HepG2 (cell line): ENCODE measurements around the gene ARL6IP4. TPM values are rescaled to one million over a fixed set of nuclear protein-coding genes. Genes with fewer than 3 reads are reported as not detected.

Experiments used
- AHR ChIP-seq: IDR thresholded peaks from 2 replicates; pipeline ENCODE4 v1.6.1; 2018; ENCODE audit warnings: missing genetic modification reagents, missing compliant biosample characterization
- ELF1 ChIP-seq: sonication (generic); formaldehyde crosslinking; IDR thresholded peaks from 2 replicates; pipeline ENCODE4 v1.4.0; 2020; ENCODE audit warnings: missing genetic modification reagents
- HMG20A ChIP-seq: IDR thresholded peaks from 2 replicates; pipeline ENCODE4 v1.6.1; 2016; ENCODE audit warnings: borderline replicate concordance
- KDM6A ChIP-seq: IDR thresholded peaks from 2 replicates; pipeline ENCODE4 v1.6.1; 2016; ENCODE audit warnings: low read depth
- MAX ChIP-seq: IDR thresholded peaks from 2 replicates; pipeline ENCODE4 v1.6.1; 2012; ENCODE audit warnings: inconsistent platforms
- RXRA ChIP-seq: sonication (generic); formaldehyde crosslinking; IDR thresholded peaks from 2 replicates; pipeline ENCODE4 v1.5.1; 2020; ENCODE audit warnings: missing genetic modification reagents
- SKI ChIP-seq: fragments of 450-650 bp; IDR thresholded peaks from one replicate; pipeline ENCODE4 v1.6.1; 2018; ENCODE audit warnings: mild to moderate bottlenecking; ENCODE audit not compliant: partially characterized antibody
- THRA ChIP-seq: sonication (generic); formaldehyde crosslinking; IDR thresholded peaks from 2 replicates; pipeline ENCODE4 v1.4.0; 2020; ENCODE audit warnings: missing genetic modification reagents, borderline replicate concordance
- ZFP62 ChIP-seq: sonication (generic); formaldehyde crosslinking; IDR thresholded peaks from 2 replicates; pipeline ENCODE4 v1.4.0; 2020; ENCODE audit warnings: missing genetic modification reagents
- ZNF12 ChIP-seq: sonication (generic); formaldehyde crosslinking; IDR thresholded peaks from 2 replicates; pipeline ENCODE4 v1.5.0; 2020; ENCODE audit warnings: missing genetic modification reagents
- ZNF3 ChIP-seq: IDR thresholded peaks from 2 replicates; pipeline ENCODE4 v1.7.0; 2017; ENCODE audit warnings: inconsistent platforms
- ZNF34 ChIP-seq: sonication (generic); formaldehyde crosslinking; IDR thresholded peaks from 2 replicates; pipeline ENCODE4 v1.4.0; 2020; ENCODE audit warnings: mild to moderate bottlenecking, missing genetic modification reagents, borderline replicate concordance
- ZNF543 ChIP-seq: sonication (generic); formaldehyde crosslinking; IDR thresholded peaks from 2 replicates; pipeline ENCODE4 v1.4.0; 2020; ENCODE audit warnings: mild to moderate bottlenecking, missing genetic modification reagents
- ZNF772 ChIP-seq: sonication (generic); formaldehyde crosslinking; IDR thresholded peaks from 2 replicates; pipeline ENCODE4 v1.5.0; 2020; ENCODE audit warnings: mild to moderate bottlenecking, missing genetic modification reagents
- ZSCAN22 ChIP-seq: sonication (generic); formaldehyde crosslinking; IDR thresholded peaks from 2 replicates; pipeline ENCODE4 v1.4.0; 2020; ENCODE audit warnings: mild to moderate bottlenecking, missing genetic modification reagents
- ZSCAN31 ChIP-seq: sonication (generic); formaldehyde crosslinking; IDR thresholded peaks from 2 replicates; pipeline ENCODE4 v1.5.0; 2020; ENCODE audit warnings: low read depth, mild to moderate bottlenecking, missing genetic modification reagents
- polyA plus RNA-seq, 8 experiments: library from polyadenylated mRNA; depleted of rRNA in 3 of 8; stranded (reverse) in 7 of 8; unstranded in 1 of 8; fragments of >200 nt; fragmentation: Illumina TruSeq in 4 of 8; extraction: Trizol in 4 of 8; gene quantifications; 2 replicates each; pipeline versions ENCODE4 v1.2.1 to v1.2.3, GENCODE V29; 2011 to 2016; ENCODE audit warnings: low read depth in 4 of 8, missing spikeins in 1 of 8, mixed read lengths in 1 of 8; ENCODE audit not compliant: insufficient read depth in 1 of 8
- total RNA-seq, 5 experiments: library from RNA; depleted of rRNA; stranded (reverse); fragments of >200 nt; fragmentation: Illumina TruSeq; extraction: Trizol; gene quantifications; 2 replicates each; pipeline ENCODE4 v1.2.3, GENCODE V29; 2016; ENCODE audit warnings: low read depth in 1 of 5
- TF ChIP-seq, protein P1 (sequence below): sonication (generic); formaldehyde crosslinking; IDR thresholded peaks from 2 replicates; pipeline ENCODE4 v1.5.0; 2020; ENCODE audit warnings: missing genetic modification reagents
- TF ChIP-seq, protein P2 (sequence below), 2 experiments: sonication (generic) in 1 of 2; formaldehyde crosslinking in 1 of 2; IDR thresholded peaks; 2 replicates each; pipeline versions ENCODE4 v1.4.0 to v1.6.1; 2018 to 2020; ENCODE audit warnings: missing genetic modification reagents in 2 of 2, borderline replicate concordance in 1 of 2, low read depth in 1 of 2, mild to moderate bottlenecking in 1 of 2, missing biosample characterization in 1 of 2
- TF ChIP-seq, protein P3 (sequence below): IDR thresholded peaks from 2 replicates; pipeline ENCODE4 v1.6.1; 2016; ENCODE audit warnings: low read depth, control low read depth
- TF ChIP-seq, protein P4 (sequence below): sonication (generic); formaldehyde crosslinking; IDR thresholded peaks from 2 replicates; pipeline ENCODE4 v1.8.1; 2023; ENCODE audit warnings: mild to moderate bottlenecking, missing genetic modification reagents
- TF ChIP-seq, protein P5 (sequence below): sonication (generic); formaldehyde crosslinking; IDR thresholded peaks from 2 replicates; pipeline ENCODE4 v1.5.0; 2020; ENCODE audit warnings: missing genetic modification reagents, mild to moderate bottlenecking, borderline replicate concordance

Gene ARL6IP4
- total and polyA plus RNA-seq, 2 of the 13 experiments (the other 11 are each of a cell fraction or from before 2014, with no cell fraction given), result 155 to 220 TPM

DNA sequence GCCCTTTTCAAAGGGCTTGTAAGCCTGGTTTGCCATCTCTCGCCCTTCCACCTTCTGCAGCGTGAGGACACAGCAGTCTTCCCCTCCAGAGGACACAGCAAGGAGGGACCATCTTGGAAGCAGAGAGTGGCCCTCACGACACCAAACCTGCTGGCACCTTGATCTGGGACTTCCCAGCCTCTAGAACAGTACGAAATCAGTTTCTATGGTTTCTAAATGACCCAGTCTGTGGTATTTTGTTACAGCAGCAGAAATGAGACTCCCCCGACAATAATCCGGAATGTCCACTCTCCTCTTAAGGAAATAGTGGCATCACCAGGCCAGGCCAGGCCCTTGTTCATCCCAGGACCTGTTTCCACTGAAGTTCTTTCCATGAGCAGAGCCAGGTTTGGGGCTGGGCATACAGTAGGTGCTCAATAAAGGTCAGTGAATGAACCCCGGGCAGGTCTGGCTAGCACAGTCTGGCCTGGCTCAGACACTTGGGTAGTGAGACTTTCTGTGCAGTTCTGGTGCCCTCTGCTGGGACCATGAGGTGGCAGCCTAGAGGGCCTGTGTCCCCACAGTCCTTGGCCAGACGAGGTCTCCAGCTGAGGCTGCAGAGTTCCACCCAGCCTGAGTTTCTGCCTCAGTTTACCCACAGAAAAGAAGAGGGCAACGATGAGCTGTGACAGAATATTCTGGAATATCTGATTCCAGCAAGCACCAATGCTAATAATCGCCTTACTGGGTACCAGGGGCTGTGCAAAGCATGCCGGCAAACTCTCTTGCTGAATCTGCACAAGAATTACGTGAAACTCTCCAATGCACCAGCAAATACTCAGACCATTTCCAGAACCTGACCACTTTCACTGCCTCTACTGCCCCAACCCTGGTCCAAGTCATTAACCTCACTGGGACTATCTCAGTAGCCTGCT lies 28.2 kb upstream of the ARL6IP4 start (continued):
- 0 out of 2 replicates have a peak, but pooled peaks have one; percentile 38 for TF ChIP-seq ZSCAN31 (CRISPR knock-in tag)
- no peak for TF ChIP-seq HMG20A (CRISPR knock-in tag)
- TF ChIP-seq, protein P1, sequence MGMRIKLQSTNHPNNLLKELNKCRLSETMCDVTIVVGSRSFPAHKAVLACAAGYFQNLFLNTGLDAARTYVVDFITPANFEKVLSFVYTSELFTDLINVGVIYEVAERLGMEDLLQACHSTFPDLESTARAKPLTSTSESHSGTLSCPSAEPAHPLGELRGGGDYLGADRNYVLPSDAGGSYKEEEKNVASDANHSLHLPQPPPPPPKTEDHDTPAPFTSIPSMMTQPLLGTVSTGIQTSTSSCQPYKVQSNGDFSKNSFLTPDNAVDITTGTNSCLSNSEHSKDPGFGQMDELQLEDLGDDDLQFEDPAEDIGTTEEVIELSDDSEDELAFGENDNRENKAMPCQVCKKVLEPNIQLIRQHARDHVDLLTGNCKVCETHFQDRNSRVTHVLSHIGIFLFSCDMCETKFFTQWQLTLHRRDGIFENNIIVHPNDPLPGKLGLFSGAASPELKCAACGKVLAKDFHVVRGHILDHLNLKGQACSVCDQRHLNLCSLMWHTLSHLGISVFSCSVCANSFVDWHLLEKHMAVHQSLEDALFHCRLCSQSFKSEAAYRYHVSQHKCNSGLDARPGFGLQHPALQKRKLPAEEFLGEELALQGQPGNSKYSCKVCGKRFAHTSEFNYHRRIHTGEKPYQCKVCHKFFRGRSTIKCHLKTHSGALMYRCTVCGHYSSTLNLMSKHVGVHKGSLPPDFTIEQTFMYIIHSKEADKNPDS, result no peak
- TF ChIP-seq ZNF772 (CRISPR knock-in tag), result peak; percentile 55; the same call in 1 of the 2 replicates
- peak; percentile 26 for TF ChIP-seq SKI
- 0 out of 2 replicates have a peak, but pooled peaks have one; percentile 28 for TF ChIP-seq THRA (CRISPR knock-in tag)
- TF ChIP-seq, protein P2, sequence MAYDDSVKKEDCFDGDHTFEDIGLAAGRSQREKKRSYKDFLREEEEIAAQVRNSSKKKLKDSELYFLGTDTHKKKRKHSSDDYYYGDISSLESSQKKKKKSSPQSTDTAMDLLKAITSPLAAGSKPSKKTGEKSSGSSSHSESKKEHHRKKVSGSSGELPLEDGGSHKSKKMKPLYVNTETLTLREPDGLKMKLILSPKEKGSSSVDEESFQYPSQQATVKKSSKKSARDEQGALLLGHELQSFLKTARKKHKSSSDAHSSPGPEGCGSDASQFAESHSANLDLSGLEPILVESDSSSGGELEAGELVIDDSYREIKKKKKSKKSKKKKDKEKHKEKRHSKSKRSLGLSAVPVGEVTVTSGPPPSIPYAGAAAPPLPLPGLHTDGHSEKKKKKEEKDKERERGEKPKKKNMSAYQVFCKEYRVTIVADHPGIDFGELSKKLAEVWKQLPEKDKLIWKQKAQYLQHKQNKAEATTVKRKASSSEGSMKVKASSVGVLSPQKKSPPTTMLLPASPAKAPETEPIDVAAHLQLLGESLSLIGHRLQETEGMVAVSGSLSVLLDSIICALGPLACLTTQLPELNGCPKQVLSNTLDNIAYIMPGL (CRISPR knock-in tag; IDR thresholded peaks at IDR 0.05; ENCODE audit: borderline replicate concordance in 1 of 2, low read depth in 1 of 2), result peak in 1 of 2 experiments; percentile 75; a peak in 1 of 4 replicates
- TF ChIP-seq KDM6A (CRISPR knock-in tag), result no peak
- TF ChIP-seq ZNF34 (CRISPR knock-in tag), result no peak
- no peak; the same call in 1 of the 2 replicates for TF ChIP-seq ZNF3
- no peak for TF ChIP-seq ZSCAN22 (CRISPR knock-in tag)
- no peak for TF ChIP-seq ZFP62
- TF ChIP-seq, protein P3, sequence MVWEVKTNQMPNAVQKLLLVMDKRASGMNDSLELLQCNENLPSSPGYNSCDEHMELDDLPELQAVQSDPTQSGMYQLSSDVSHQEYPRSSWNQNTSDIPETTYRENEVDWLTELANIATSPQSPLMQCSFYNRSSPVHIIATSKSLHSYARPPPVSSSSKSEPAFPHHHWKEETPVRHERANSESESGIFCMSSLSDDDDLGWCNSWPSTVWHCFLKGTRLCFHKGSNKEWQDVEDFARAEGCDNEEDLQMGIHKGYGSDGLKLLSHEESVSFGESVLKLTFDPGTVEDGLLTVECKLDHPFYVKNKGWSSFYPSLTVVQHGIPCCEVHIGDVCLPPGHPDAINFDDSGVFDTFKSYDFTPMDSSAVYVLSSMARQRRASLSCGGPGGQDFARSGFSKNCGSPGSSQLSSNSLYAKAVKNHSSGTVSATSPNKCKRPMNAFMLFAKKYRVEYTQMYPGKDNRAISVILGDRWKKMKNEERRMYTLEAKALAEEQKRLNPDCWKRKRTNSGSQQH, result no peak
- TF ChIP-seq ZNF12 (CRISPR knock-in tag), result no peak
- no peak for TF ChIP-seq MAX
- TF ChIP-seq ZNF543 (CRISPR knock-in tag), result no peak
- TF ChIP-seq AHR (CRISPR knock-in tag), result 0 out of 2 replicates have a peak, but pooled peaks have one; percentile 38
- TF ChIP-seq, protein P4, sequence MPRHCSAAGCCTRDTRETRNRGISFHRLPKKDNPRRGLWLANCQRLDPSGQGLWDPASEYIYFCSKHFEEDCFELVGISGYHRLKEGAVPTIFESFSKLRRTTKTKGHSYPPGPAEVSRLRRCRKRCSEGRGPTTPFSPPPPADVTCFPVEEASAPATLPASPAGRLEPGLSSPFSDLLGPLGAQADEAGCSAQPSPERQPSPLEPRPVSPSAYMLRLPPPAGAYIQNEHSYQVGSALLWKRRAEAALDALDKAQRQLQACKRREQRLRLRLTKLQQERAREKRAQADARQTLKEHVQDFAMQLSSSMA (CRISPR knock-in tag), result 0 out of 2 replicates have a peak, but pooled peaks have one; percentile 41
- TF ChIP-seq RXRA, result peak; percentile 42; the same call in 1 of the 2 replicates
- TF ChIP-seq, protein P5, sequence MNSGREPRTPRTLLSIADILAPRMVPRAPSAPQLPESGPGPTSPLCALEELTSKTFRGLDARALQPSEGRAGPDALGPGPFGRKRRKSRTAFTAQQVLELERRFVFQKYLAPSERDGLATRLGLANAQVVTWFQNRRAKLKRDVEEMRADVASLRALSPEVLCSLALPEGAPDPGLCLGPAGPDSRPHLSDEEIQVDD (CRISPR knock-in tag), result no peak
- TF ChIP-seq ELF1 (CRISPR knock-in tag), result no peak
